Type B pancreatic cell (in vitro differentiated cells): ENCODE measurements around the gene FTCD. TPM values are rescaled to one million over a fixed set of nuclear protein-coding genes. Genes with fewer than 3 reads are reported as not detected.
A peak's percentile ranks its signal among the peaks of the same experiment; 100 is the strongest.
"Not testable (repeated sequence)": the region's sequence is repeated elsewhere in the genome, so short reads cannot be mapped to it uniquely, and the experiment has no call there.

Source experiments
- DNase-seq: peaks from one replicate; pipeline ENCODE4 v3.0.0; 2021; ENCODE audit warnings: mixed read lengths; ENCODE audit not compliant: unreplicated experiment; ENCODE audit errors: extremely low spot score
- H3K27ac Mint-ChIP-seq: 2 replicates; pipeline ENCODE4 v1.8.0; 2021; ENCODE audit warnings: mild to moderate bottlenecking, mixed read lengths
- H3K27me3 Mint-ChIP-seq: 2 replicates; pipeline ENCODE4 v1.8.0; 2021; ENCODE audit warnings: mixed read lengths
- H3K36me3 Mint-ChIP-seq: 2 replicates; pipeline ENCODE4 v1.8.0; 2021; ENCODE audit warnings: mixed read lengths
- H3K4me1 Mint-ChIP-seq: one replicate; pipeline ENCODE4 v1.8.0; 2021; ENCODE audit warnings: mixed read lengths; ENCODE audit not compliant: unreplicated experiment
- H3K4me3 Mint-ChIP-seq: 2 replicates; pipeline ENCODE4 v1.8.0; 2021; ENCODE audit warnings: mild to moderate bottlenecking, mixed read lengths
- H3K9me3 Mint-ChIP-seq: 2 replicates; pipeline ENCODE4 v1.8.0; 2021; ENCODE audit warnings: mixed read lengths
- total RNA-seq: library from RNA; stranded (reverse); gene quantifications from 2 replicates; pipeline ENCODE4 v1.2.1, GENCODE V29; 2021; ENCODE audit warnings: low replicate concordance
- TF ChIP-seq, protein P1 (sequence below): fragments of 200-600 bp; sonication (generic); conservative IDR thresholded peaks from 2 replicates; pipeline ENCODE4 v1.5.0; 2021; ENCODE audit warnings: antibody characterized with exemption, mild to moderate bottlenecking

The FTCD gene
- total RNA-seq, 1 donor from 2014 or later = 26.9 TPM

DNA sequence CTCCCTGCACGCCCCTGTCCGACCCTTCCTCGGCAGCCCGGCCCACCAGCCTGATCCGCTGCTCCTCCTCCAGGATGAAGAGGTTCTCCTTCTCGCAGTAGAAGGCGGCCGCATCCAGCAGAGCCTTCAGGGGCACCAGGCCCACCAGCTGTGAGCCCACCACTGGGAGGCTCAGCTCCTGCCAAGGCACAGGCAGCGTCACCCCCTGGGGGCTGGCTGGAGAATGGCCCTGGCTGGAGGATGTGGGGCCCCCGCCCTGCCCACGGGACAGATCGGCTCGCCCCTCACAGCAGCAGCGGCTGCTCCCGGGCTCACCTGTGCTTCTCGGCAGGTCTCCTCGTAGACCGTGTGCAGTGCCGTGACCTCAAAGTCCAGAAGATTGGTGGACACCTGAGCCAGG lies 5.3 kb downstream of the FTCD start:
- Mint-ChIP-seq H3K9me3 (no peaks in the 10 kb centered on the region), H3K36me3 (no peaks in the 10 kb centered on the region), H3K27me3 (no peaks in the 10 kb centered on the region), H3K27ac (no peak overlapping the region), H3K4me1 (peaks cover 10% of the 10 kb centered on the region), H3K4me3 (no peak overlapping the region)
- TF ChIP-seq, protein P1, sequence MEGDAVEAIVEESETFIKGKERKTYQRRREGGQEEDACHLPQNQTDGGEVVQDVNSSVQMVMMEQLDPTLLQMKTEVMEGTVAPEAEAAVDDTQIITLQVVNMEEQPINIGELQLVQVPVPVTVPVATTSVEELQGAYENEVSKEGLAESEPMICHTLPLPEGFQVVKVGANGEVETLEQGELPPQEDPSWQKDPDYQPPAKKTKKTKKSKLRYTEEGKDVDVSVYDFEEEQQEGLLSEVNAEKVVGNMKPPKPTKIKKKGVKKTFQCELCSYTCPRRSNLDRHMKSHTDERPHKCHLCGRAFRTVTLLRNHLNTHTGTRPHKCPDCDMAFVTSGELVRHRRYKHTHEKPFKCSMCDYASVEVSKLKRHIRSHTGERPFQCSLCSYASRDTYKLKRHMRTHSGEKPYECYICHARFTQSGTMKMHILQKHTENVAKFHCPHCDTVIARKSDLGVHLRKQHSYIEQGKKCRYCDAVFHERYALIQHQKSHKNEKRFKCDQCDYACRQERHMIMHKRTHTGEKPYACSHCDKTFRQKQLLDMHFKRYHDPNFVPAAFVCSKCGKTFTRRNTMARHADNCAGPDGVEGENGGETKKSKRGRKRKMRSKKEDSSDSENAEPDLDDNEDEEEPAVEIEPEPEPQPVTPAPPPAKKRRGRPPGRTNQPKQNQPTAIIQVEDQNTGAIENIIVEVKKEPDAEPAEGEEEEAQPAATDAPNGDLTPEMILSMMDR = no peak
- no peak for DNase-seq

DNA sequence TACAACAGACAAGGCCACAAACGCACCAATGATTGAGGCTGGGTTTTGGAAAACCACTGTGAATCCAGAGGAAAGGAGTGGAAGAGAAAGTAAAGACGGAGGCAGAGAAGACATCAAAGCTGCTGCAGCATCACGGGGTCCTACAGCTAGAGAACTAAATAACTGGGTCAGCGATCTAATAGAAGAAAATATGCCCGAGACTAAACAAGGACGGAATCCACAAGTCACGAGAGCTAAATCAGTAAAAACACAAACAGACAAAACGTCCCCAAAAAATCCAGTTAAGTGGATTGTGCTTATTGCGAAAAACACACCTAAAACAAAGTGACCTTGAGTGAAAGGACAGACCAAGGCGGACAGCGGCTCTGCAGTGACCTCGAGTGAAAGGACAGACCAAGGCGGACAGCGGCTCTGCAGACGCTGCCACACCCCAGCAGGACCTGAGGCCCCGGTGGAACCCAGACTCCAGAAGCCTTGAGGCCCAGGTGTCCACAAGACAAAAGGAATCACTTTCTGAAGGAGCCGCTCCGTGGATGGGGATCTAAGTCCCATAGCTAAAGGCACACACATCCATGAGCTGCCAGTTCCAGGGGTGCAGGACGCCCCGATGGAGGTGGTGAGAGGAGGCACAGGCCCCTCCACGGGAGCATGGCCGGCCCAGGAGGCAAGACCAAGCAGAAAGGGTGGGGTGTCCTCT lies 6.0 kb downstream of the FTCD start:
- H3K9me3 Mint-ChIP-seq = no peaks in the 10 kb centered on the region
- no peak for DNase-seq
- TF ChIP-seq, protein P1 = no peak
- no peak overlapping the region for H3K4me3 Mint-ChIP-seq
- peaks cover 10% of the 10 kb centered on the region for H3K4me1 Mint-ChIP-seq
- H3K27ac Mint-ChIP-seq = no peak overlapping the region
- no peaks in the 10 kb centered on the region for H3K27me3 Mint-ChIP-seq
- no peaks in the 10 kb centered on the region for H3K36me3 Mint-ChIP-seq

DNA sequence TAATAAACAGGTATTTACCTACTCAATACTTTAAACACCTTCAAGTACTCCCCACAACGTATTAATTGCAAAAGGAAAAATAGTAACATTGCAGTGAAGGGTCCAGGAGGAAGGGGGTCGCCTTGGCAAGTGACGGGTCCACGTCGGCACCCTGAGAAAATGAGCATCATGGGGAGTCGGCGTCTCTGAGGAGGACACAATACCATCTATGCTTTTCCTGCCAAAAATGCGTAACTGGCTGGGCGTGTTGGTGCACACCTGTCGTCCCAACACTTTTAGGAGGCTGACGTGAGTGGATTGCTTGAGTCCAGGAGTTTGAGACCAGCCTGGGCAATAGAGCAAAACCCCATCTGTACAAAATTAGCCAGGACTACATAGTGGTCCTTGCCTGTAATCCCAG lies 7.3 kb downstream of the FTCD start:
- no peak for DNase-seq
- no peaks in the 10 kb centered on the region for H3K9me3 Mint-ChIP-seq
- peaks cover 3% of the 10 kb centered on the region for H3K27me3 Mint-ChIP-seq
- peaks cover 18% of the 10 kb centered on the region for H3K4me1 Mint-ChIP-seq
- H3K27ac Mint-ChIP-seq = no peak overlapping the region
- TF ChIP-seq, protein P1 = no peak
- H3K4me3 Mint-ChIP-seq = no peak overlapping the region
- no peaks in the 10 kb centered on the region for H3K36me3 Mint-ChIP-seq

DNA sequence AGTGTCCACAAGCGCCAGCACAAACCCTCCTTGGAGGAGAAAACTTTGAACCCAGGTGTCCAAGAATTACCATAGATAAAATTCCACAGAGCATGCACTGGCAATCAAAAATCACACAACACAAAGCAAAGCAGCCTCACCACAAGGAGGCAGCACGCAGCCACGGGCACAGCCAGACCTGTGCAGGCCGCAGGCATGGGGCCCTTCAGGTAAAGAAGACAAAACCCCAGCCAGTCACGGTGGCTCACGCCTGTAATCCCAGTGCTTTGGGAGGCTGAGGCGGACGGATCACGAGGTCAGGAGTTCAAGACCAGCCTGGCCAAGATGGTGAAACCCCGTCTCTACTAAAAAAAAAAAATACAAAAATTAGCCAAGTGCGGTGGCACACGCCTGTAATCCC lies 8.0 kb downstream of the FTCD start:
- not testable (repeated sequence) for H3K9me3 Mint-ChIP-seq, H3K36me3 Mint-ChIP-seq, H3K4me3 Mint-ChIP-seq, DNase-seq, H3K27ac Mint-ChIP-seq, H3K27me3 Mint-ChIP-seq
- TF ChIP-seq, protein P1 = peak; percentile 64
- peaks cover 18% of the 10 kb centered on the region for H3K4me1 Mint-ChIP-seq

DNA sequence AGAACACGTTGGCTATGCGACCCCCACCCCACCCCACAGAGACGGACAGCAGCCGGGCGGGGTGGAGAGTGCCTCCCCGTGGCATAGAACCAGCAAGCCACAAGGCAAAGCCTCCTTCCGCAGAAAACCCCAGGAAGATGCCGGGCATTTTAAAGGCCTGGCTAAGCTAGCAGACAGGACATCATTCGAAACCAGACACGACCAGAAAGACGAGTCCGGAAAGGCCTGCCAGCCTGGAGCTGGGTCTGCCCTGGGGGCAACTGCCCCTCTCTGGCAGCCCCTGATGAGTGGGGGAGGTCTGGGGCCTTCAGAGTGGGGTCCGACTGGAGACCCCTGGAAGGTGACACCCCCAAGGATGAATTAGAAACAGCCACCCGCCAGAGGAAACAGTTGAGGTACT lies 8.5 kb downstream of the FTCD start:
- Mint-ChIP-seq H3K27me3 (peaks cover 12% of the 10 kb centered on the region), H3K4me1 (peaks cover 18% of the 10 kb centered on the region), H3K9me3 (no peaks in the 10 kb centered on the region), H3K36me3 (no peaks in the 10 kb centered on the region), H3K27ac (peak overlapping the region; percentile 42), H3K4me3 (peak overlapping the region; percentile 10)
- TF ChIP-seq, protein P1 = no peak
- no peak for DNase-seq
